ENCODE results near the gene KCNJ16. TPM values are rescaled to one million over a fixed set of nuclear protein-coding genes. Genes with fewer than 3 reads are reported as not detected.
A peak's percentile ranks its signal among the peaks of the same experiment; 100 is the strongest.

KCNJ16 gene
- total and polyA plus RNA-seq, 9 of the 15 experiments (the other 6 are each of a cell fraction or from before 2014, with no cell fraction given) = 0.01 to 0.75 (median 0.07) TPM; not detected in 4

GRCh38 chr17:70128727-70129238 lies 53.8 kb downstream of the KCNJ16 start (continued):
- TF ChIP-seq UBTF (IDR thresholded peaks at IDR 0.05; ENCODE audit: borderline replicate concordance in 1 of 2, low read depth in 2 of 2, low read length in 2 of 2) = no peak
- no peak for TF ChIP-seq ZNF232 (CRISPR knock-in tag; IDR thresholded peaks at IDR 0.05)
- TF ChIP-seq GMEB1 (CRISPR knock-in tag; IDR thresholded peaks at IDR 0.05) = peak; percentile 53
- TF ChIP-seq HNRNPL (IDR thresholded peaks at IDR 0.05; ENCODE audit: low read depth, low read length) = no peak
- no peak for TF ChIP-seq HMGXB4 (CRISPR knock-in tag; IDR thresholded peaks at IDR 0.05)
- no peak for TF ChIP-seq PTRF (tag; IDR thresholded peaks at IDR 0.05)
- no peak for TF ChIP-seq RBM22 (IDR thresholded peaks at IDR 0.05; ENCODE audit: low read depth, low read length, poor library complexity, severe bottlenecking)
- TF ChIP-seq MNT (conservative IDR thresholded peaks at IDR 0.05) = peak; percentile 58 to 63
- no peak for TF ChIP-seq ZSCAN32 (CRISPR knock-in tag; IDR thresholded peaks at IDR 0.05)
- 0 out of 2 replicates have a peak, but pooled peaks have one; percentile 50 for TF ChIP-seq NBN (IDR thresholded peaks at IDR 0.05; ENCODE audit: low read depth)
- TF ChIP-seq CTCFL (IDR thresholded peaks at IDR 0.05; ENCODE audit: borderline replicate concordance, insufficient read depth, low read depth, low read length, poor library complexity, severe bottlenecking) = no peak
- no peak for TF ChIP-seq ATF6 (CRISPR knock-in tag; IDR thresholded peaks at IDR 0.05)
- TF ChIP-seq ZNF146 (CRISPR knock-in tag; IDR thresholded peaks at IDR 0.05; ENCODE audit: unreplicated experiment) = no peak
